Panc1 (cell line): ENCODE data around the gene AP3D1. TPM values are rescaled to one million over a fixed set of nuclear protein-coding genes. Genes with fewer than 3 reads are reported as not detected.

Experiments used
- ATAC-seq: fragments of 200-7000 bp; cut with Tn5 transposase; 2 replicates; pipeline ENCODE4 v1.9.1; 2020; ENCODE audit warnings: mild to moderate bottlenecking, moderate library complexity
- BruUV-seq: library from RNA; stranded (reverse); fragments of 400-500 nt; replicated peaks from 2 replicates; lab custom pipeline; 2021; lab: Mats Ljungman, UMichigan
- CTCF ChIA-PET: fragments of 300-600 bp; sonication (Branson Sonifier 250); formaldehyde crosslinking; loops from one replicate; lab custom pipeline; 2022; ENCODE audit warnings: antibody characterized with exemption; lab: Charles Lee
- POLR2A ChIA-PET: fragments of 300-600 bp; sonication (Branson Sonifier 250); formaldehyde crosslinking; loops from one replicate; lab custom pipeline; 2022; ENCODE audit warnings: antibody characterized with exemption; lab: Charles Lee
- DNase-seq: peaks from one replicate; pipeline ENCODE4 v3.0.0-alpha.2; 2010; ENCODE audit warnings: low read depth, low spot score
- H3K27ac ChIP-seq: 2 replicates; pipeline ENCODE4 v1.5.1; 2011; ENCODE audit warnings: mild to moderate bottlenecking, low read length, inconsistent platforms
- H3K27me3 ChIP-seq: fragments of 200-500 bp; sonication (Bioruptor generic); 2 replicates; pipeline ENCODE4 v1.6.0; 2014; ENCODE audit warnings: low read length, inconsistent platforms; ENCODE audit not compliant: control insufficient read depth, insufficient read depth
- H3K36me3 ChIP-seq: fragments of 200-500 bp; sonication (Bioruptor generic); 2 replicates; pipeline ENCODE4 v1.5.1; 2014; ENCODE audit warnings: inconsistent platforms, mild to moderate bottlenecking, low read length, moderate library complexity; ENCODE audit not compliant: control insufficient read depth, insufficient read depth
- H3K4me1 ChIP-seq: 2 replicates; pipeline ENCODE4 v1.5.1; 2011; ENCODE audit warnings: inconsistent platforms, mild to moderate bottlenecking, low read length, moderate library complexity; ENCODE audit not compliant: control insufficient read depth, insufficient read depth
- H3K4me3 ChIP-seq, 2 experiments: 2 replicates each; pipeline ENCODE4 v1.5.1; 2011 to 2012; ENCODE audit warnings: low read depth in 2 of 2, low read length in 2 of 2, mild to moderate bottlenecking in 2 of 2, inconsistent platforms in 1 of 2, moderate library complexity in 1 of 2
- H3K9me3 ChIP-seq: fragments of 200-500 bp; sonication (Bioruptor generic); 2 replicates; pipeline ENCODE4 v1.5.1; 2014; ENCODE audit warnings: low read depth, mild to moderate bottlenecking, inconsistent platforms, low read length, moderate library complexity; ENCODE audit not compliant: control insufficient read depth, insufficient read depth
- POLR2AphosphoS5 ChIP-seq: IDR thresholded peaks from 2 replicates; pipeline ENCODE4 v1.6.1; 2012; ENCODE audit warnings: mild to moderate bottlenecking, low read depth, low read length, moderate library complexity
- REST ChIP-seq, 2 experiments: IDR thresholded peaks; 2 replicates each; pipeline ENCODE4 v1.6.1; 2011 to 2012; ENCODE audit warnings: low read depth in 2 of 2, control low read depth in 1 of 2, low read length in 1 of 2, mild to moderate bottlenecking in 1 of 2, moderate library complexity in 1 of 2; ENCODE audit not compliant: insufficient read depth in 1 of 2
- SIN3A ChIP-seq: IDR thresholded peaks from 2 replicates; pipeline ENCODE4 v1.6.1; 2012; ENCODE audit warnings: low read depth, mild to moderate bottlenecking, low read length, moderate library complexity, borderline replicate concordance; ENCODE audit not compliant: insufficient read depth
- TCF7L2 ChIP-seq: IDR thresholded peaks from 2 replicates; pipeline ENCODE4 v1.6.1; 2011; ENCODE audit warnings: mild to moderate bottlenecking, low read depth, low read length, inconsistent platforms
- in situ Hi-C: cut with HindIII; loops from 2 replicates; pipeline ENCODE4 v1.10.0; 2016; ENCODE audit warnings: low sequenced_read_pairs, low pct_unique_long_range_greater_than_20kb
- intact Hi-C: fragments of 100-400 bp; cut with micrococcal nuclease; formaldehyde crosslinking; loops from one replicate; pipeline ENCODE4 v1.10.0; 2022; ENCODE audit not compliant: unreplicated experiment
- total RNA-seq: library from RNA; stranded (reverse); gene quantifications from one replicate; pipeline ENCODE4 v1.2.1, GENCODE V29; 2021; ENCODE audit not compliant: unreplicated experiment
- TF ChIP-seq, protein P1 (sequence below): fragments of 450-650 bp; IDR thresholded peaks from 2 replicates; pipeline ENCODE4 v1.5.1; 2017; ENCODE audit warnings: mild to moderate bottlenecking

The AP3D1 gene
- total RNA-seq, 1 experiment from 2014 or later = 167 TPM

GRCh38 chr19:2061495-2062388 lies 89.6 kb downstream of the AP3D1 start:
- in situ Hi-C loops (no loop called here), intact Hi-C loops (no loop called here)
- no TSS peak for BruUV-seq
- ATAC-seq (peak; percentile 82), DNase-seq (peak; percentile 67)
- H3K4me1 ChIP-seq = peaks cover 47% of the 10 kb centered on the region
- peak overlapping the region; percentile 86 for H3K27ac ChIP-seq
- ChIA-PET CTCF (interaction anchor here (0.9 kb wide), 1 partner anchor 46 kb away, joined by 3 read pairs; no protein-coding TSS in a partner anchor), POLR2A (interaction anchor here (0.5 kb wide), 1 partner anchor 96 kb away, joined by 4 read pairs; no protein-coding TSS in a partner anchor)
- peak overlapping the region; percentile 47 to 52 for H3K4me3 ChIP-seq
- H3K27me3 ChIP-seq = no peaks in the 10 kb centered on the region
- H3K9me3 ChIP-seq = no peaks in the 10 kb centered on the region
- H3K36me3 ChIP-seq = no peaks in the 10 kb centered on the region
- TF ChIP-seq TCF7L2 (no peak), POLR2AphosphoS5 (0 out of 2 replicates have a peak, but pooled peaks have one; percentile 44)

- H3K36me3 ChIP-seq = no peaks in the 10 kb centered on the region
- BruUV-seq = TSS peak; percentile 83
- peaks cover 51% of the 10 kb centered on the region for H3K4me1 ChIP-seq
- POLR2A ChIA-PET = no interaction called here
- no peak for TF ChIP-seq SIN3A
- TF ChIP-seq TCF7L2 = peak; percentile 55; the same call in 1 of the 2 replicates
- no peak for TF ChIP-seq REST (IDR thresholded peaks at IDR 0.05; ENCODE audit: insufficient read depth in 1 of 2, low read depth in 2 of 2, low read length in 1 of 2)
- TF ChIP-seq POLR2AphosphoS5 = no peak
- peak overlapping the region; percentile 88 for H3K27ac ChIP-seq
- in situ Hi-C loops = no loop called here
- H3K9me3 ChIP-seq = no peaks in the 10 kb centered on the region
- CTCF ChIA-PET = no interaction called here
- no peaks in the 10 kb centered on the region for H3K27me3 ChIP-seq
- intact Hi-C loops = no loop called here
- ATAC-seq (peak; percentile 52), DNase-seq (no peak)
- peak overlapping the region; percentile 45 to 47 for H3K4me3 ChIP-seq
Measured at GRCh38 chr19:2060884-2061494, 90.4 kb downstream of the AP3D1 start.

DNA sequence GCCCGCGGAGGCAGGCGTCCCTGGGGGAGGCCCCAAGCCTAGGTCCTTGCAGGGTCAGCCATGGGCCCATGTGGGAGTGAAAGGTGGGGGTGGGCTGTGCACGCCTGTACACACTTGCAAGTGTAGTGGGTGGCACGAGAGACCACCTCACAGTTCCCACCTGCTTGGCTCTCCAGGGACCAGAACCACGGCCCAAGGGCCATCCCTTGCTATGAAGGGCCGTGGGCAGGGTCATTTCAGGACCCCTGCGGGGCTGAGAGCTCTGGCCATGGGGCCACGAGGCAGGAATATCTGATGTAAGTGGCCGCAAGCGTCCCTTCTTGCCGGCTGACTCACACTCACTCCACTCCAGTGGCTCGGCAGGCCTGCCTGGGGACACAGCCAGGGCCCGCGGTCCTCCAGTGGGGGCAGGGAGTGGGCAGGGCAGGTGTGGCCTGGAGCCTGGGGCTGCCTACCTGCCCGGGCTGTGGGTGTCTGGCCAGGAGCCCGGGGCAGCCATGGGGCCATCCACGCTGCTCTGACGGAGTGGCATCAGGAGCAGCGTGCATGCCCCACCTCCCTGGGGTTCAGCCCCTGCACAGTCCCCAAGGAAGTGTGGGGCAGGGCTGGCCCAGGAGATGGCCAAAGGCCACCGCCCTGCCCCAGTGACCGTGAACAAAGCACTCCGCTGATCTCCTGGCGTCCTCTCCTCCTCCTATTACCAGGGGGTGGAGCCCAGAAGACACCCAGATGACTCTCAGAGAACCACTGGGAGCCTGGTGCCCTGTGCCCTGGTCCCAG lies 91.8 kb downstream of the AP3D1 start:
- Histone ChIP-seq H3K4me3 (peak overlapping the region; percentile 45 to 47), H3K4me1 (peaks cover 59% of the 10 kb centered on the region), H3K9me3 (no peaks in the 10 kb centered on the region), H3K27ac (peak overlapping the region; percentile 88), H3K36me3 (no peaks in the 10 kb centered on the region), H3K27me3 (no peaks in the 10 kb centered on the region)
- BruUV-seq = no TSS peak
- ATAC-seq (peak; percentile 67), DNase-seq (peak; percentile 67)
- TF ChIP-seq REST (IDR thresholded peaks at IDR 0.05; ENCODE audit: insufficient read depth in 1 of 2, low read depth in 2 of 2, low read length in 1 of 2) (no peak), SIN3A (no peak), POLR2AphosphoS5 (peak; percentile 62; the same call in 1 of the 2 replicates), TCF7L2 (peak; percentile 86)
- TF ChIP-seq, protein P1, sequence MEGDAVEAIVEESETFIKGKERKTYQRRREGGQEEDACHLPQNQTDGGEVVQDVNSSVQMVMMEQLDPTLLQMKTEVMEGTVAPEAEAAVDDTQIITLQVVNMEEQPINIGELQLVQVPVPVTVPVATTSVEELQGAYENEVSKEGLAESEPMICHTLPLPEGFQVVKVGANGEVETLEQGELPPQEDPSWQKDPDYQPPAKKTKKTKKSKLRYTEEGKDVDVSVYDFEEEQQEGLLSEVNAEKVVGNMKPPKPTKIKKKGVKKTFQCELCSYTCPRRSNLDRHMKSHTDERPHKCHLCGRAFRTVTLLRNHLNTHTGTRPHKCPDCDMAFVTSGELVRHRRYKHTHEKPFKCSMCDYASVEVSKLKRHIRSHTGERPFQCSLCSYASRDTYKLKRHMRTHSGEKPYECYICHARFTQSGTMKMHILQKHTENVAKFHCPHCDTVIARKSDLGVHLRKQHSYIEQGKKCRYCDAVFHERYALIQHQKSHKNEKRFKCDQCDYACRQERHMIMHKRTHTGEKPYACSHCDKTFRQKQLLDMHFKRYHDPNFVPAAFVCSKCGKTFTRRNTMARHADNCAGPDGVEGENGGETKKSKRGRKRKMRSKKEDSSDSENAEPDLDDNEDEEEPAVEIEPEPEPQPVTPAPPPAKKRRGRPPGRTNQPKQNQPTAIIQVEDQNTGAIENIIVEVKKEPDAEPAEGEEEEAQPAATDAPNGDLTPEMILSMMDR = no peak
- CTCF ChIA-PET = no interaction called here
- POLR2A ChIA-PET = no interaction called here
- in situ Hi-C loops (no loop called here), intact Hi-C loops (no loop called here)
